ENCODE measurements around the gene FOXN1. TPM values are rescaled to one million over a fixed set of nuclear protein-coding genes. Genes with fewer than 3 reads are reported as not detected.

Gene FOXN1
- total RNA-seq, 1 donor from 2014 or later = not detected

DNA sequence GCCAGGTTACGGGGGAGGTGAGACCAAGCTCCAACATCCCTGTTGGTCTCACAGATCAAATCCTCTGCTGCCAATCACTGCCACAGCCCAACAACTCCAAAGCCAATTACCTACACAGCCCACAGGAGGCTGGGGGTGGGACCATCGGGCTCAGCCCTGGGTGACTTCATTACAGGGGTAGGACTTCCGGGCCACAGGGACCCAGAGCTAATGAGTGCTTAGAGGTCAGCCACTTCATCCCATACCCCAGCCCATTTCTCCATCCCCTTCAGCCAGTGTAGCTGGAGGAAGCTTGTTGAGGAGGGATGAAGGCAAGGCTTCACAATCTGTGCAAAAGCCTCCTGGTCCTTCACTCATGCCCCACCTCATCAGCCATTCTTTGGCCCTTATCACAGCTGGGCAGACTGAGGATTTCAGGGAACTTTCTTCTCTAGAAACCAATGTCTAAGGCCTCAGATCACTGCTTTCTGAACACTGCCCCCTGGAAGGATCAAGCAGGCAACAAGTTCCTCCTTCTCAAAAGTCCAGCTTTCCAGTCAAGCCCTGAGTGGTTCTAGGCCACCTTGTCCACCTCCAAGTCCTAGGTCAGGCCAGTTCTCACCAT, 5.8 kb downstream of the FOXN1 start:
- H3K4me3 ChIP-seq (ENCODE audit: low read depth, low read length) = no peak overlapping the region
- no peak for DNase-seq (ENCODE audit: low read depth)
- TF ChIP-seq, protein P1, sequence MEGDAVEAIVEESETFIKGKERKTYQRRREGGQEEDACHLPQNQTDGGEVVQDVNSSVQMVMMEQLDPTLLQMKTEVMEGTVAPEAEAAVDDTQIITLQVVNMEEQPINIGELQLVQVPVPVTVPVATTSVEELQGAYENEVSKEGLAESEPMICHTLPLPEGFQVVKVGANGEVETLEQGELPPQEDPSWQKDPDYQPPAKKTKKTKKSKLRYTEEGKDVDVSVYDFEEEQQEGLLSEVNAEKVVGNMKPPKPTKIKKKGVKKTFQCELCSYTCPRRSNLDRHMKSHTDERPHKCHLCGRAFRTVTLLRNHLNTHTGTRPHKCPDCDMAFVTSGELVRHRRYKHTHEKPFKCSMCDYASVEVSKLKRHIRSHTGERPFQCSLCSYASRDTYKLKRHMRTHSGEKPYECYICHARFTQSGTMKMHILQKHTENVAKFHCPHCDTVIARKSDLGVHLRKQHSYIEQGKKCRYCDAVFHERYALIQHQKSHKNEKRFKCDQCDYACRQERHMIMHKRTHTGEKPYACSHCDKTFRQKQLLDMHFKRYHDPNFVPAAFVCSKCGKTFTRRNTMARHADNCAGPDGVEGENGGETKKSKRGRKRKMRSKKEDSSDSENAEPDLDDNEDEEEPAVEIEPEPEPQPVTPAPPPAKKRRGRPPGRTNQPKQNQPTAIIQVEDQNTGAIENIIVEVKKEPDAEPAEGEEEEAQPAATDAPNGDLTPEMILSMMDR (conservative IDR thresholded peaks at IDR 0.05; ENCODE audit: low read depth, low read length) = peak; percentile 18

DNA sequence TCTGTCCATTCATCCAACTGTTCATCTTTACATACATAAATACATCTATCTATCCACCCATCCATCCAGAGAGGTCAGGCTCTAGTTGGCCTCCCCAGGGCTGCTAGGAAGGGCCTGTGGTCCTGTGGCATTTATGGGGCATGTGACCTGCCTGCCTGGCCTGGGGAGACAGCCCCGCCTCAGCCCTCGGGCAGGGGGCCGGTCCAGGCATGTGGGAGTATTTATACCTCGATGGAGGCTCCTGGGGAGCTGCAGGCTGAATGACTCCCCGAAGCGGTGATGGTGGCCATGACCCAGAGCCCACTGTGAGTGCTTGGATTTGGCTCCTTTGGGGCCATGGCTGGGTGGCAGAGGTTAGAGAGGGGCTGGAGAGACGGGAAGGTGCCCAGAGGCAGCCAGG, 7.3 kb downstream of the FOXN1 start:
- TF ChIP-seq, protein P1 (conservative IDR thresholded peaks at IDR 0.05; ENCODE audit: low read depth, low read length) = no peak
- H3K4me3 ChIP-seq (ENCODE audit: low read depth, low read length) = no peak overlapping the region
- DNase-seq (ENCODE audit: low read depth) = no peak

DNA sequence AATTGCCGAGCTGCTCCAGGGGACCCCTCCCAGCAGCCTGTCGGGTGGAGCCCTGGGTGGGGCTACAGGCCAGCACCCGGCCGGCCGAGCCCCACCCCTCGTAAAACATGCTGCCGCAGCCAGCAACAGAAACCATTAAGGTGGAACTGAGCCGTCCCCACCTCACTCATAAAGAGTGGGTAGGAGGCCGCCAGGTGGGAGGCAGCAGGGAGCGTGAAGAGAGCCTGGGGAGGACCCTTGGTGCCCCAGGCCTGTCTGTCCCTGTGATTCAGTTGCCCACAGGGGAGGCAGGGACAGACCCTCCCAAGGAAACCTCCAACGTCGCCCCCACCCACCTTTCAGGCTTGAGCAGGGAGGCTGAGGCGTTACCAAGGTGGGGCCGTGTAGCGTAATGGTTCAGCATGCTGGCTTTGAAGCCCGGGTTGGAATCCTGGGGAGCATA, 8.4 kb downstream of the FOXN1 start:
- no peak overlapping the region for H3K4me3 ChIP-seq (ENCODE audit: low read depth, low read length)
- no peak for DNase-seq (ENCODE audit: low read depth)
- TF ChIP-seq, protein P1 (conservative IDR thresholded peaks at IDR 0.05; ENCODE audit: low read depth, low read length) = no peak

DNA sequence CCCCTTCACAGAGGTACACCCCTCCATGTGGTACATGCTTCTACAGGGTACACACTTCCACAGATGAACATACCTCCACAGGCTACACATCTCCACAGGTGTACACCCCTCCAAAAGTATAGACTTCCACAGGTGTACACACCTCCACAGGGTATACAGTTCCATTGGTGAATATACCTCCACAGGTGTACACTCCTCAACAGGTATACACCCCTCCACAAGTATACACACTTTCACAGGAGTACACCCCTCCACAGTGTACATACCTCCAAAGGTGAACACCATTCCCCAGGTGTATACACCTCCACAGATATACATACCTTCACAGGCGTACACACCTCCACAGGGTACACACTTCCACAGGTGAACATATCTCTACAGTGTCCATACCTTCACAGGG, 9.4 kb downstream of the FOXN1 start:
- no peak for DNase-seq (ENCODE audit: low read depth)
- TF ChIP-seq, protein P1 (conservative IDR thresholded peaks at IDR 0.05; ENCODE audit: low read depth, low read length) = no peak
- H3K4me3 ChIP-seq (ENCODE audit: low read depth, low read length) = no peak overlapping the region

DNA sequence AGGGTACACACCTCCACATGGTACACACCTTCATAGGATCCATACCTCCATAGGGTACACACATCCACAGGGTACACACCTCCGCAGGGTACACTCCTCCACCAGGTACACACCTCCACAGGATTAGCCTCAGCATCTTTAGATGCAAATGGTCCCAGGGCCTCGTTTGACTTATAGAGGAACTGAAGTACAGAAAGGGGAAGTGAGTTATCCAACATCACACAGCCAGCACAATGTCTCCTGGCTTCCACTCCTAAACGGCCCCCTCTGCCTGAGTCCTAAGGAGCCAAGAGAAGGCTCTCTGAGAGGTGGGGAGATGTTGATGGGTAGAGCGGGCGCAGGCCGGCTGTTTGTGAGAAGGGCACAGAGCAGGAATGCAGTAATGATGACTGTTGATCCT, 12.0 kb downstream of the FOXN1 start:
- TF ChIP-seq, protein P1 (conservative IDR thresholded peaks at IDR 0.05; ENCODE audit: low read depth, low read length) = no peak
- no peak for DNase-seq (ENCODE audit: low read depth)
- H3K4me3 ChIP-seq (ENCODE audit: low read depth, low read length) = no peak overlapping the region

DNA sequence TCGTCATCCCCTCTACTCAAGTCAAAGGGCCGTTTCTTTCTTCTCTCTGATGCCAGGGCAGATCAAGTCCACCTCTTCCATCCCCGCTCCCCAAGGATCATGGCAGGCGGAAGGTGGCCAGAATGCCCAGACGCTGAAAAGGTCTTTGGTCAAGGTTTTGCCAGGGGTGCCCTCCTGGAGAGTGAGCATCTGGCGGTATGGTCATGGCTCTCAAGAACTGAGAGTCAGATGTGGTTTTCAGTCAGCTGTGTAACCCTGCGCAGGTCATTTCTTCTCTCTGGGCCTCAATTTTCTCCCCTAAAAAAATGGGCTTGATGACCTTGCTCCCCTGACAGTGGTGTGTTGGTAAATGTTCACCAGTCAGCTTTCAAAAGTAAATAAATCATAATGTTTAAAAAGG, 12.4 kb downstream of the FOXN1 start:
- TF ChIP-seq, protein P1 (conservative IDR thresholded peaks at IDR 0.05; ENCODE audit: low read depth, low read length) = no peak
- H3K4me3 ChIP-seq (ENCODE audit: low read depth, low read length) = no peak overlapping the region
- no peak for DNase-seq (ENCODE audit: low read depth)

DNA sequence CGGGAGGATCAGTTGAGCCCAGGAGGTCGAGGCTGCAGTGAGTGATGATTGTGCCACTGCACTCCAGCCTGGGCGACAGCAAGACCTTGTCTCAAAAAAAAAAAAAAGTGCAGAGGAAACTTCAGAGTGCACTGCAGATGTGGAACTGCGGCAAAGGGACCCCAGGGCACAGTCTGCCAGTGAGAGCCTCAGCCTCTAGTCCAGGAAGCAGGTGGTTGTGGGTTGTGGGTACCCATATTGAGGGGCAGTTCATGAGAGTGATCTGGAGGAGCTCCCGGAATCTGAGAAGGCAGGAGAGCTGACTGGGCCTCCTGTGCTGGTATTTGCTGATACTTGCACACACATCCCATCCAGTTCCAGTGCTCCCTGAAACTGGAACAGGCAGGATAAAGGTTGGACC, 13.1 kb downstream of the FOXN1 start:
- no peak for DNase-seq (ENCODE audit: low read depth)
- TF ChIP-seq, protein P1 (conservative IDR thresholded peaks at IDR 0.05; ENCODE audit: low read depth, low read length) = no peak
- H3K4me3 ChIP-seq (ENCODE audit: low read depth, low read length) = no peak overlapping the region
